ENCODE data around the gene SERPINB7.

The SERPINB7 gene

GRCh38 chr18:63837590-63837989 is 62.4 kb downstream of the SERPINB7 start:
- H3K4me3 ChIP-seq (ENCODE audit: low read depth, low read length), result no peak overlapping the region

- no peak overlapping the region for H3K4me3 ChIP-seq (ENCODE audit: low read depth, low read length)
Observed at GRCh38 chr18:63843008-63843407, 67.8 kb downstream of the SERPINB7 start.

- H3K4me3 ChIP-seq (ENCODE audit: low read depth, low read length), result no peak overlapping the region
Observed at GRCh38 chr18:63844254-63844653, 69.0 kb downstream of the SERPINB7 start.

GRCh38 chr18:63848159-63848558 is 72.9 kb downstream of the SERPINB7 start:
- no peak overlapping the region for H3K4me3 ChIP-seq (ENCODE audit: low read depth, low read length)

- H3K4me3 ChIP-seq (ENCODE audit: low read depth, low read length), result no peak overlapping the region
Observed at GRCh38 chr18:63850020-63850419, 74.8 kb downstream of the SERPINB7 start.

- H3K4me3 ChIP-seq (ENCODE audit: low read depth, low read length), result no peak overlapping the region
Observed at GRCh38 chr18:63850636-63851035, 75.4 kb downstream of the SERPINB7 start.

Measured in iPS-11a (cell line).